Erythroblast (primary cell): ENCODE results near the gene KCNIP4.

Source experiments
- DNase-seq, 2 experiments: peaks; one replicate each; lab custom pipeline; 2025; lab: John Stamatoyannopoulos, UW
- GATA1 ChIP-seq: IDR thresholded peaks from 2 replicates; pipeline ENCODE4 v1.6.1; 2011; ENCODE audit warnings: low read depth, mild to moderate bottlenecking, control low read depth, low read length, moderate library complexity
- POLR2A ChIP-seq: IDR thresholded peaks from 2 replicates; pipeline ENCODE4 v1.6.1; 2011; ENCODE audit warnings: mild to moderate bottlenecking, low read length

Gene KCNIP4

DNA sequence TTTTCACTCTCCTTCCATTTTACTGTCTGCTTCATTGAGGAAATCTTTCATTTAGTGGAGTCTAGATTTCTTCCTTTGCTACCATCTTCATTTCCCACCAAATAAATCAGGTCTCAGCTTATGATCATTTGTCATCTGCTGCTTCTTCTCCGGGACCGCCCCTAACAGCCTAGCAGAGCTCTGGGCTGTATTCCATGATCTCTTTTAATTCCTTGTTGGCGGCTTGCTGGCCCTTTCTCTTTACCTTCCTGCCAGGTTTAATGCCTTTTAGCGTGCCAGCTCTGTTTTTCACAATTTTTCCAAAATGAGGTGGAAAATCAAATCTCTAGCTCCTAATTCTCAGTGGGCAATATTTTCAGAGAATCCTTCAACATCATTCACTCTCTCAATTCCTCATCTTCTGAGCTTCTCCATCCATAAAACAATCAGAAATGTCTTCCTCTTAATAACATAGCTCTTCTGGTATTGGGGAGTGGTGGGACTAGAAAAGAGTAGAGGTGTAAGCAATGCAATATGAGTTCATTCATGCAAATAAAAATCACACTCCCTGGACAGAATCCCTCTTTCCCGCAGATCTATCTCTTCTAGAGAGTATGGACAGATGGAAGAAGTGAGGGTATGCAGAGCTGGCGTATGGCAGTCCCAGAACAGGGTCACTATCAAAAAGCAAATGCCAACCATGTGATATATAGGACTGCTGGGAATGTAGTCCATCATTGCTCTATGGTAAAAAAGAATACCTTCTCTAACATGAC, 491.3 kb downstream of the KCNIP4 start:
- TF ChIP-seq POLR2A (no peak), GATA1 (no peak)

GRCh38 chr4:21454831-21455230, 493.7 kb downstream of the KCNIP4 start:
- TF ChIP-seq POLR2A (no peak), GATA1 (no peak)
- no peak for DNase-seq

More for the DNA sequence above, 491.3 kb downstream of the KCNIP4 start:
- DNase-seq, result no peak

- no peak for DNase-seq
- TF ChIP-seq GATA1, result no peak
- TF ChIP-seq POLR2A, result no peak
Measured at GRCh38 chr4:21454201-21454600, 494.4 kb downstream of the KCNIP4 start.

DNA sequence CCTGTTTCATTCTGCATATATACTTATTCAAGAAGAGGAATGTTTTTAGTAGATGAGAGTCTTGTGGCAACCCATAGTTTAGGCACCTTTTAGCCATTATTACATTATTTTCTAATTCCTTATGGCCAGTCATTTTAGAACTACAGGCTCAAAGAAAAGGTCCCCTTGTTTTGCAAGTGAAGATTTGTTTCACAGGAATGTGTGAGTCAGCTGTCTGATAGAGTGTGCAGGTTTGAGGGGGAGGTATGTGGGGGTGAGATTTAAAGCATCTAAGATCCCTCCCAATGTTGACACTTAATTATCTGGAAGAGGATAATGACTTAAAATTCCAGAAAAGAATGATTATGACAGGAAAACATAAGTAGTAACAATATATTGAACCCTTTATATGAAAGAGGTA, 495.6 kb downstream of the KCNIP4 start:
- DNase-seq, result no peak
- no peak for TF ChIP-seq POLR2A
- TF ChIP-seq GATA1, result no peak

GRCh38 chr4:21451032-21451431, 497.5 kb downstream of the KCNIP4 start:
- no peak for TF ChIP-seq POLR2A
- no peak for DNase-seq

DNA sequence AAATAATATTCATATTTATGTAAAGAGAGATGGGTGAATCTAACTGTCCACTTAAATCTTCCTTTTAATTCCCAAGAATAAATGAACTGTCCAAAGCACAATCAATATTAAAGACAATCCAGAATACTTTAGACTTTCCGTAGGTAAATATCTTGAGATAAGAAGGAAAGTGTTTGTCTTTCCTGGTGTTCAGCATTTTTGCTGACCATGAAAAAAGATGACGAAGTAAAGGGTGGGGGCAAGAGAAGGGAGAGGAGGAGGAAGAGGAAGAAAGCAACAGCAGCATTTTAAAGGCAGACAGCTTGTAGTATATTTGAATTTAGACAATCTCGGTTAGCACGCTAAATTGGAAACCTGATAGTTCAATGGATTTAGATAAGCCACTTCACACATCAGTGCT, 498.2 kb downstream of the KCNIP4 start:
- no peak for DNase-seq
- TF ChIP-seq GATA1 (no peak), POLR2A (no peak)

DNA sequence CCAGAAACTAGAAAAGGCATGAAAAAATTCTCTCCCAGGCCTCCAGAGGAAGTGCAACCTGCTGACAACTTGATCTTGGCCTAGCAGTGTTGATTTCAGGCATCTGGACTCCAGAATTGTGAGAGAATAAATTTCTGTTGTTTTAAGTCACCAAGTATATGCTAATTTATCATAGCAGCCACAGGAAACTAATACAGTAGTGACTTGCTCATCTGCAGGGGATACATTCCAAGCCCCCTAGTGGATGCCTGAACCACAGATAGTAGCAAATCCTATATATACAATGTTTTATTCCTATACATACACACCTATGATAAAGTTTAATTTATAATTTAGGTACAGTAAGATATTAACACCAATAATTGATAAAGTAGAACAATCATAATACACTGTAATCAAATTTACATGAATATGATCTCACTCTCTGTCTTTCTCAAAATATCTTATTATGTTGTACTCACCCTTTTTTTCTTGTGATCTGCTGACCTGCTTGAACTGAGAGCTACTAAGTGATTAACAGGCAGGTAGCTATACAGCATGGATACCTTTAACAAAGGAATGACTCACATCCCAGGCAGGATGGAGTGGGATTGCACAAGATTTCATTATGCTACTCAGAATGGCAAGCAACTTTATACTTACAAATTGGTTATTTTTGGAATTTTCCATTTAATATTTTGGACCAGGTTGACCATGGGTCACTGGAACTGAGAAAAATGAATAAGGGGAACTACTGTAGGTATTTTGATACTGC, 501.1 kb downstream of the KCNIP4 start:
- no peak for TF ChIP-seq GATA1
- TF ChIP-seq POLR2A, result no peak
- no peak for DNase-seq

GRCh38 chr4:21420166-21420565, 528.4 kb downstream of the KCNIP4 start:
- TF ChIP-seq POLR2A (no peak), GATA1 (no peak)

GRCh38 chr4:21415728-21416127, 532.8 kb downstream of the KCNIP4 start:
- no peak for TF ChIP-seq POLR2A
- no peak for TF ChIP-seq GATA1
- DNase-seq, result no peak

More at GRCh38 chr4:21420166-21420565, 528.4 kb downstream of the KCNIP4 start:
- no peak for DNase-seq

GRCh38 chr4:21413807-21414370, 534.7 kb downstream of the KCNIP4 start:
- DNase-seq, result no peak
- TF ChIP-seq GATA1 (no peak), POLR2A (no peak)

DNA sequence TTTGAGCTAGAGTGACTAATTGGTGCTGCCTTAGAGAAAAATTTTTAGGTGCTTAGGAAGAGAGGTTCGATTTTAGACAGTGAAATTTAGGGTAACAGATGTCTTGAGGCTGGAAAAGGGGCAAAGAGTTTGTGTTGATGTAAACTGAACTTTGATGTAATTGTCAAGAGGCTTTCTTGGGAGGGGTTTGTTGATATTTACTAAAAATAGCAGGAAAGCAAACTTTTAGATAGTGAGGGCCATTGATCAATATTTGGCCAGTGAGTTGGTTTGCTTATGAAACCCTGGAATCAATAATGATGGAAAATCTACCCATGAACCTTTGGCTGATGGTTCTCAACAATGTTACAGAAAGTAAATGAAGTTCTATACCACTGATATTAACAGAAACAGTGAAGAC, 537.5 kb downstream of the KCNIP4 start:
- DNase-seq, result no peak
- no peak for TF ChIP-seq GATA1
- TF ChIP-seq POLR2A, result no peak

DNA sequence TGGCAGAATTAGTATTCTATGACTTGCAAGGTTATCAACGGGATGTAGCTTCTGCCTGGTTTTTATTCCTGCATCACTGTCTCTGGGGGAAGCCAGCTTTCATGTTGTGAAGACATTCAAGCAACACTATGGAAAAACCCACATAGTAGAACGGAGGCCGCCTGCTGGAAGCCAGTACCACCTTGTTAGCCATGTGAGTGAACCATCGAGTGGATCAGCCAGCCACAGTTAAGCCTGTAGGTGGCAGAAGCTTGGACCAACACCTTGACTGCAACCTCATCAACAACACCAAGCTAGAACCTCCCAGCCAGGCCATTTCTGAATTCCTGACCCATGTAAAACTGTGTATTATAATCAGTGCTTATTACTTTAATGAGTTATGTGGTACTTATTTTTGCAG, 538.2 kb downstream of the KCNIP4 start:
- no peak for TF ChIP-seq GATA1
- TF ChIP-seq POLR2A, result no peak
- no peak for DNase-seq

DNA sequence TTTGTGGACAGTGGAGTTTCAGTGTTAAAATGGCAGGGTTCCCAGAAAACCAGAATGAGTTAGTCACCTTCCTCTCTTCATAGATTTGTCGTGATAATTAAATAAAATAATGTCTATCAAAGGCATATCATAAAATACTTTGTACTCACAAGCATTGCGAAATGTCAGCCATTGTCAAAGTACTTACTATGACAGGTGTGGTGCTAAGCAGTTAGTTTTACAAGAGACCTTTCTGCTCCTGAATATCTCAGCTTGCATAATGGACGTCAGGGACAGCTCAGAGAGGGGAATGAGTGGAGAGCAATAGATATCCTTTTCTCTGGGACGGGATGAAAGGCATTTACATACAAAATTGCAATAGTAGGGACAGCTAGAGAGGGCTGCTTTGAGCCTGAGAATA, 560.9 kb downstream of the KCNIP4 start:
- no peak for TF ChIP-seq POLR2A
- TF ChIP-seq GATA1, result no peak
- no peak for DNase-seq

GRCh38 chr4:21386166-21386780, 562.3 kb downstream of the KCNIP4 start:
- TF ChIP-seq POLR2A (no peak), GATA1 (no peak)
- DNase-seq, result no peak

- no peak for DNase-seq
Measured at GRCh38 chr4:21385706-21386105, 562.9 kb downstream of the KCNIP4 start.

More at GRCh38 chr4:21385706-21386105, 562.9 kb downstream of the KCNIP4 start:
- TF ChIP-seq GATA1 (no peak), POLR2A (no peak)
